GM18873 (cell line): ENCODE measurements around the gene RNASEH1.
A peak's percentile ranks its signal among the peaks of the same experiment; 100 is the strongest.
"Not testable (repeated sequence)": the region's sequence is repeated elsewhere in the genome, so short reads cannot be mapped to it uniquely, and the experiment has no call there.

Source experiments
- ATAC-seq: cut with Tn5 transposase; IDR thresholded peaks from one replicate; pipeline ENCODE4 v1.9.1; 2021; ENCODE audit warnings: mild to moderate bottlenecking, moderate library complexity, moderate number of reproducible peaks; ENCODE audit not compliant: unreplicated experiment, low FRiP score

The RNASEH1 gene

DNA sequence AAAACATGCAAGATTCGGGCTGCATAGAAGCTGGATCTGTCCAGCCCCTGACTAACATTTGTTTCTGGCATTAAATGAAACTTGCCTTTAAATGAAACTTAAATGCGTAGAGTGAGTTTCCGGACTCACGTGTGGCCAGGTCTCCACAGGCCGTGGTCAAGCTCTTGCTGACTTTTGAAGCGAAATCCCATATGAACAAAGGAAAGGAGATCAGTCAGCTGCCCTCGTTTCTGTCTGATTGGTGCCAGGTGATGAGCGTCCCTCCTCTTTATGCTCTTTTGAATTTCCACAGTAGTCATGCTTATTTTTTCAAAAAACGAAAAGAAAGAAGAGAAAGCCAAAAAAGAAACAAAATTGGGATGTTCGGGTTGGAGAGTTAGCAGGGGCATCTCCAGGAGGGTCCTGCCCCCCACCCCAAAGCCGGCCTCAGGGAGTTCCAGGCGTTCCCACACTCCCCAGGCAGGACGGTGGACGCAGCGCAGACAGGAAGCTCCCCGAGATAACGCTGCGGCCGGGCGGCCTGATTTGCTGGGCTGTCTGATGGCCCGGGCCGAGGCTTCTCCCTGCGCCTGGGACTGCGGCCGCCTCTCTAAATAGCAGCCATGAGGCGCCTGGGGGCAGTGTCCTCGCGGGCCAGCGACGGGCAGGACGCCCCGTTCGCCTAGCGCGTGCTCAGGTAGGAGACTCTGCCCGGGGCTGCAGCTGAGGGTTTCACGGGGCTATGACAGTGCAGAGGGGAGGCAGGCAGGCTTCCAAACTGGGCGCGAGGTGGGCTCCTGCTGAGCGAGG lies 36.6 kb upstream of the RNASEH1 start, which contains the start of gene COLEC11:
COLEC11 (plus strand) TSS at position 620 of the 789 bp plus-strand sequence. CDS start 9,229 bp downstream, outside the sequence.
- ATAC-seq: no peak

DNA sequence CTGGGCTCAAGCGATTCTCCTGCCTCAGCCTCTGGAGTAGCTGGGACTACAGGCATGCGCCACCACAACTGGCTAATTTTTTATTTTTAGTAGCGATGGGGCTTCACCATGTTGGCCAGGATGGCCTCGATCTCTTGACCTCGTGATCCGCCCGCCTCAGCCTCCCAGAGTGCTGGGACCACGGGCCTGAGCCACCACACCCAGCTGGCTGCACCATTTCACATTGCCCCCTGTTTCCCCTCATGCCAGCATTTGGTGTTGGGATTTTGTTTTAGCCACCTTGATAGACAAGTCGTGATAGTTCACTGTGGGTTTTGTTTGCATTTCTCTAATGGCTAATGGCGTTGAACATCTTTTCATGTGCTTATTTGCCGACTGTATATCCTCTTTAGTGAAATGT lies 31.0 kb upstream of the RNASEH1 start:
- no peak for ATAC-seq

DNA sequence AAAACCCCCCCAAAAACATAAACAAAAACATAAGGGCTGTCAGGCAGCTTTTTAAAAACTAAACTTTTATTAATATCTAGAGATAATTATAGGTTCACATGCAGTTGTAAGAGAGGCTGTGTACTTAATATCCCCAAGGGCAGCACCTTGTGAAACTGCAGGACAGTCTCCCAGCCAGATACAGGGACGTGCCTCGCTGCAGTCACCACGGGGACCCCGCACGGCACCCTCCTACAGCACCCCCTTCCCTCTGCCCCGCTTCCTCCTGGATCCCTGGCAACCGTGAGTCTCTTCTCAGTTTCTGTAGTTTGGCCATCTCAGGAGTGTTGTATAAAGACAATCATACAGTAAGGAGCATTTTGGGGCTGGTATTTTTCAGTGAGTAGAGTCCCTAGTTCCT lies 30.0 kb upstream of the RNASEH1 start:
- no peak for ATAC-seq

DNA sequence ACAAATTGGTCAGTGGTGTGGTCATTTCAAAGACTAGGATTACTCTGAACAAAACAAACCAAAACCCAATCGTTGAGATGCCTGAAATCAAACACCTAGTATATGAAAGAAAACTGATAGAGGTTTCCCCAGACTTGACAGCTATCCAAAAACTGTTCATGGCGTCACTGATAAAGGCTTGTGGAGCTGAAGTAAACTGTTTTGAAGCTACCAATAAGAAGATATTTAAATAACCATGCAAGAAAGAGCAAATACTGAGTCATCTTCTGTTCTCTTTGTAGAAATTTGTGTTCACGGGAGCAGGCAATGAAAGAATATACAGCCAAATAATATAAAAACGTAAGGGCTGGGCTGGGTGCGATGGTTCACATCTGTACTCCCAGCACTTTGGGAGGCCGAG lies 29.3 kb upstream of the RNASEH1 start:
- no peak for ATAC-seq

DNA sequence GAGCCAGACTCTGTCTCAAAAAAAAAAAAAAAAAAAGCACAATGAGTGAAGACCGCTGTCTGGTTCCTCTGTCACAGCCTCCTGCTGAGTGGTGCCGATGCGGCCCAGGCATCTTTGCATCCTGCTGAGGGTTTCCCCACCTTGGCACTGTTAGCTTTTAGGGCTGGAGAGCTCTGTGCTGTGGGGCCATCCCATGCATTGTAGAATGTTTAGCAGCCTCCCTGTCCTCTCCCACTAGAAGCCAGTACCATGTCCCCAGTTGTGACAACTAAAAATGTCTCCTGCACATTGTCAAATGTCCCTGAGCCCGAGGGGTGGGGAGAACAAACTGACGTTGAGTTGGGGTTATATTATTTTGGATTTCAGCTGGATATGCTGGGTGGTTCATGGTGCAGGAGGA lies 28.9 kb upstream of the RNASEH1 start:
- ATAC-seq: no peak

DNA sequence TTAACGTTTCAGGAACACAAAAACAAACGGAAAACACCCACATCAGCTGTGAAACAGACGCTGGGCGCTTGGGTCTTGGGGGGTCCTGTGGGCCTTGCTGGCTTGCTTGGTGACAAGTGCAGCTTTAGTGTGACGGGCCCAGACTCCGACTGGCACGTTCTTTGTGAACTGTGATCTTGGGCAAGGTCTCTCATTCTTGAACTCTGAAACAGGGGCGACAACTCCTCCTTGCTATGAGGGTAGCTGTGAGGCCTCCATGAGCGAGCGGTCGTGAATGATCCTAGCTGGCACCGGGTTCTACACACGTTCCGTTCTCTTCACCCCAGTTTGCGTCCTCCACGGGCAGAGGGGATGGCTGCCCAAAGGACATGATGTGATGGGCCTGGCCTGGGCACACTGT lies 28.1 kb upstream of the RNASEH1 start:
- no peak for ATAC-seq

DNA sequence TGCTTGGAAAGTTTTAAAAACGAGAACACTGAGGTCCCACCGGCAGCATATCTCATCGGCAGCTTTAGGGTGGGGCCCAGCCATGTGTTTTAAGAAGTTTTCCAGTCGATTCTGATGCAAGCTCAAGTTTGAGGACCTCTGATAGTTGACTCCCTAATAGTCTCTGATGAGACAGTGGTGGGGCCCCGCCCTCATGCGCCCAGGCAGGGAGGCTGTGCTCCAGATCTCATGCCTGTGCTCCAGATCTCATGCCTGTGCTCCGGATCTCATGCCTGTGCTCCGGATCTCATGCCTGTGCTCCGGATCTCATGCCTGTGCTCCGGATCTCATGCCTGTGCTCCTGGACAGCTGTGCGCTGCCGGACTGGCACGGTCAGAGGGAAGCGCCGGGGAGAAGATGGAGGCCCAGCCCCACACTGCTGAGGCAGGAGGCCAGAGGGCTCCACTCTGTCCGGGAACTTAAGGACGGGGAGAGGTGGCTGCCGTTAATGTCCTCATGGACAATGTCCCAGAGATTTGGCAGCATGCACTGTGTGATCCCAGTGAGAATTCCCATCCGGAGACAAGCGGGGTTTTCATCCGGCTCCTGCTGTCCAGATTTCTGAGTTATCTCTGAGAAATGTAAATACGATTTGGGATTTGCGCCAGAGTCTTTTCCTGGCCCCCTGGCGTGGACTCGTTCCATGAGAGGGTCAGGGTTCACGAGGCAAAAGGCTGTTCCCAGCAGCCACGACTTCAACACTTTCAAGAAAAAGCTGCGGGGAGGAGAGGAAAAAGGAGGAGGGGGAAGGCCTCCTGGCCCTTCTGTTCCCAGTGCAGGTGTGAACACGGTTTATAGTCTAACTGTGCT lies 27.4 kb upstream of the RNASEH1 start:
- no peak for ATAC-seq

DNA sequence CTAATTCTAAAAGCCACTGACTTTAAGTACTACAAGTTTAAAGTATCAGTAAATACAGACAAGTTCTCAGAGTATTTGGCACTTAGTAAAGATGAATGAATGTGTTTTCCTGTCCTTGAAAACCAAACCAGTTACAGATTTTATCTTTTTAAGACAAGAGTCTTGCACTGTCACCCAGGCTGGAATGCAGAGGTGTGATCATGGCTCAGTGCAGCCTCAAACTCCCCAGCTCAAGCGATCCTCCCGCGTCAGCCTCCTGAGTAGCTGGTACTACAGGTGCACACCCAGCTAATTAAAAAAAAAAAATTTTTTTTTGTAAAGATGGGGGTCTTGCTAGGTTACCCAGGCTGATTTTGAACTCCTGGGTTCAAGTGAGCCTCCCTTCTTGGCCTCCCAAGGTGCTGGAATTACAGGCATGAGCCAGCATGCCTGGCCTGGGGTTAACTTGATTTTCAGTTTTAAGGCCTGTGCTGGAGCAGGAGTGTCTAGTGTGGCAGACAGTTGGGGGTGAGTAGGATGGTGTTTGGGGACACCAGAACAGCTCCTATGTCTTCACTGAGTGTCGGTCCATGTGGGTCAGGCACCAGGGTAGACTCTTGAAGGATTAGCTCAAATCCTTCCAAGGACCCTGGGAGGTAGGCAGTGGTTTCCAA lies 26.6 kb upstream of the RNASEH1 start:
- no peak for ATAC-seq

DNA sequence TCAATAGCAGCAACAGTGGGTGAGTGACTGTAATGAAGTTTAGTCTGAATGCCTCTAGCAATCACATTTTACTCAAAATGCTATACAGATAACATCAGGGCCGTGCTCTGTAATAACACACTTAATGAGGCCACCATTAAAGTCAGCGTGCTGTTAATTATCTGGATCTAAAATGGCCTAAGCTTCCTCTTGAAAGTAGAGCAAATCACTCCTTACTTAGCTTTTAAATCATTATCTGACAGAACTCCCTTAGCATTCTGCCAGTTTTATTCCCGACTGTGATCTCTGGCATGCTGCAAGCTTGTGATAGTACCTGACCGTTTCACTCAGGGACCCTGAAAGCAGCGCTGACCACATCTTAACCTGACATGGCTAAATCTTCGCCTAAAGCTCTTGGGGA lies 25.9 kb upstream of the RNASEH1 start:
- no peak for ATAC-seq

DNA sequence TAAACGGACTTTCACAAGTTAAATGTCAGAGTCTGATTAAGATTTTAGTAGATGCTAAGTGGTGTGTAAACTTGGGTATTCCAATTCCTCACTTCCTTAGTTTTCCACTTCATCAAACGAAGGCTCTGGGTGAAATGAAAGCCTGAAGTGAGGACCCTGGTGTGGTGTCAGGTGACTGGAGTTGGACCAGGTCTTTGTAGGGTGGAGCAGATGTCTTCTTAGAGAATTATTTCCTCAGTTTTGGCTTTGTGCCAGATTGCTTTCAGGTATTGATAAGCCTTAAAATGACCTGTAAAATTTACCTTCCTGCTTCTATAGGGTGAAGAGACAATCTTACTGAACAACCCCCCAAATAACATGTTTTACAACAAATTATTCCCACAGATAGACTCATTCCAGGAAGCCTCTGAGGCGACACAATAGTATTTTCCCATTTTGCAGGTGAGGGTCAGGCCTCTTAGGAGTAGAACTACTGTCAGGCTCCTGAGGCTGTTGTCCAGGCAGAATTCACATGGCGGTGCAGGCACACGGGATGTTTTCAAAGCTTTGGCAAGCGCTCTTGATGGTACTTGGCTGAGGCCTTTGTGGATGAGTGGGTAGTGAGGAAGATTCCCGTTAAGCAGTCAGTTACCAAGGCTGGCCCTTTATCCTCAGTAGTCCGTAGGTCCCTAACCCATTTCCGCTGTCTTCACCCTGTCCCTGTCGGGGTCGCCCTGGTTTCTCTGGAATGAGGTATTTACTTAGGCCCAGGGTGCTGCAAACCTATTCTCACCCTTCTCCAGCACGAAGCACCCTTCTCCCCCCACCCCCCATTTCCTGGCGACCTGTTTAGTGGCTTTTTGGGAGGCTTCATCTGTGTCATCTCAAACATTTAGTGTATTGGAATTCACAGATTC lies 23.5 kb upstream of the RNASEH1 start:
- ATAC-seq: no peak

DNA sequence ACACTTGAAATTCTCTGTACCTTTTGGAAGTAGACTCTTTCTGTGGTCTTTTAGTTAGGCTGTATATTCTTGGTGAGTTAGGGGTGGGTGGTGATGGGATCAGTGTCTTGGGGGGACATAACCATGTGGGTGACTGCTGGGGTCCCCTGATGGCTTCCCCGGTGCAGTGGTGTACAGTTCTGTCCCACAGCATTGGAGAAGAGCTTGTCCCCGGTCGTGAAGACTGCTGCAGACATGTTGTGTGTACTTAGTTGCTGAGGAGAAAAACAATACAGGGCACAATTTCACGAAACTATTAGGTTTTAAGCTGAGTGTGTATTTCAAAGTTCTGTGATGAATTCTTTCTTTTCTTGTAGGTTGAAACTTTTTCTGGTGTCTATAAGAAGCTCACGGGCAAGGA lies 22.3 kb upstream of the RNASEH1 start:
- ATAC-seq: no peak

DNA sequence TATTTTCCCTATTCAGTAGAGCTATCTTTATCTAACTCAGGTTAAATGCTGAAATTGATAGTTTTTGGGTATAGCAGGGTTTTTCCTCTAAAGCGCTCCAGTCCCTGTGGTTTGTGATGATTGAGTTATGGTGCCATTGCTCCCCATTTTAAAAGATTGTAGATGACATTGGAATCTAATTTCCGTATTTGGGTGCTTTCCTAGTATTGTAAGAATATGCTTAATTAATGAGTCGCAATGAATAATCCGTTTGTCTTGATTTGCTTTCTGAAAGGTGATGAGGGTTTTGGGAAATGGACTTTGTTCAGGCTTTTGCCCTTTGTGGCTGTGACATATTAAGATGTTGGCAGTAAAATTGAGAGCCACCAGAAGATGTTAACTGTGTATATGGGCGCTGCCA lies 20.9 kb upstream of the RNASEH1 start:
- ATAC-seq: no peak

DNA sequence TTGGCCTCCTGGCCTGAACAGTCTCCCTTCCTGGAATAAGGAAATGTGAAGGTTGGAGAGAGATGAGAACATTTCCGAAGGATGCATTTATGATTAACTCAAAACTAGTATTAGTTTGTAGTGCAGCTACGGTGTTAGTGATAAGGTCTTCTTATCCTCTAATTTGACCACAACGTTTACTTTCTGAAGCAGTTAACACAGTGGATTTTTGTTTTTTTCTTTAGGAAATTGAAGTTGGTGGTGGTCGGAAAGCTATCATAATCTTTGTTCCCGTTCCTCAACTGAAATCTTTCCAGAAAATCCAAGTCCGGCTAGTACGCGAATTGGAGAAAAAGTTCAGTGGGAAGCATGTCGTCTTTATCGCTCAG lies 18.1 kb upstream of the RNASEH1 start:
- not testable (repeated sequence) for ATAC-seq

DNA sequence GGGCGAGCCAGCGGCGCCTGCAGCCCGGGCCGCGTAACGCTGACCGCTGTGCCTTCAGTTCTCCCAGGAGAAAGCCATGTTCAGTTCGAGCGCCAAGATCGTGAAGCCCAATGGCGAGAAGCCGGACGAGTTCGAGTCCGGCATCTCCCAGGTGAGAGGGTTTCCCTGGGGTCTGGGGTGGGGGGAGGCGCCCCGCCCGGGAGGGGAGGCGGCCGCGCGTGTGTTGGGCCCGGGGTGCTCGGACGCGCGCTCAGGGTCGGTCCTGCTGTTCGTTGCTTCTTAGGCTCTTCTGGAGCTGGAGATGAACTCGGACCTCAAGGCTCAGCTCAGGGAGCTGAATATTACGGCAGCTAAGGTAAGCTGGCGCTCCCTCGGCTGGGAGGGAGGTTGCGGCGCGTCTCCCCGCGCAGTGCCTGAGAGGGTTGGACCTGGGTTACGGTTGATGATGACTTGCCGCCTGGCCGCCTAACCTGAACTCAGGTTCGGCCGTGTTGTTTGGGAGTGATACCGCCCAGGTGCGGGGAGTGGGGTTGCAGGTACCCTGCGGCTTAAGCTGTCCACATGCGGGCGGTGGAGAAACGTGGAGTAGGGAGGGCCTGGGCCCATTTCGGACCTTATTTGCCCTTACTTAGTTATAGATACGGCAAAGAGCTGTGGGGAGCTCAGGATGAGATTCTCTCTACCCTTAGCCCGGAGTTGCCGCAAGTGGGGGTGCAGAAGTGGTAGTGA lies 17.6 kb upstream of the RNASEH1 start:
- ATAC-seq: peak; percentile 19

DNA sequence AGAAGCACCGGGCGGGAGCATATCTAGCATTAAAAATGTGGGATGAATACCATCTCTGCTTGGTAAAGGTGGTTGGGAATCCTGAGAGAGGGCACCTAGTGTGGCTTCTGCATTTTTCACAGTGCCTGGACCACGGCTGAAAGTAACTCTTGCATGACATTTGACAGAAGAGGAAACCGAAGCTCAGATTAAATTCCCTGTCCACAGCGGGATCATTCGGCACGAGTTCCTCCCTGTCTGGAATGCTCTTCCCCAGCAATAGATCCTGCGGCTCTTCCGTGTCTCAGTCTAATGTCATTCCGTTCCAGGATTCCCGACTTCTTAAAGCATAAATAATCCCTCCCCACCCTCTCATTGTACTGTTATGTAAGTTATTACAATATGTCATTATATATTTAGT lies 16.0 kb upstream of the RNASEH1 start:
- ATAC-seq: no peak

DNA sequence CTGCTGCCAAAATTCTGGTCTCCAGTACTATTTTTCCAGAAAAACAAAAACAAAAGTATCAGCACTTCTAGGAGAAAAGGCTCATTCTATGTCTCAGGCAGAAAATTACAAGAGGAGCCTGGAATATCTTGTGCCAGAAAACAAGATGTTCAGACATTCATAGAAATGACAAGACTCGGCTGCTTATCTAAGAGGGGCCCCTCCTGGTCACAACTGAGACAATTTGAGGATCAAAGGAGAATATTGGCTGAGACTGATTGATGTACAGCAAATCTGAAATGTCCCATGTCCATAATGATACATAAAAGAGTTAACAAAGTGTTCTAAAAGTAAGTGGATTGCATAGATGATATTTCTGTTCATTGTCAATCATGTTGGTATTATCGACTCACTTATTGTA lies 14.5 kb upstream of the RNASEH1 start:
- ATAC-seq: no peak

DNA sequence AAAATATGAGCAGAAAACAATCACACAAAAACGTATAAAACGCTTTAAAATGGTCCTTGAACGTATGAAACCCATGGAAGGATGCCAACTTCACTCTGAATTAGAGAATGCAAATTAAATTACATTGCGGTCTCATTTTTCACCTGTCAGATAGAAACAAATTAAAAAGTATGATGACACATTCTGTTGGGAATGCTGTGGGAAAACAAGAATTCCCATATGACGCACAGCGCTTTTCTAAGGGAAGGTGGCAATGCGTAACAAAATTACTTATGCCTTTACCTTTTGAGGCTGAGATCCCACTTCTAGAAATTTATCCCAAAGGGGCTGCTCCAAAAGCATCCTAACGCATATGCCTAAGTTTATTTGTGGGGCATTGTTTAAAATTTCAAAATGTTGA lies 13.2 kb upstream of the RNASEH1 start:
- no peak for ATAC-seq

DNA sequence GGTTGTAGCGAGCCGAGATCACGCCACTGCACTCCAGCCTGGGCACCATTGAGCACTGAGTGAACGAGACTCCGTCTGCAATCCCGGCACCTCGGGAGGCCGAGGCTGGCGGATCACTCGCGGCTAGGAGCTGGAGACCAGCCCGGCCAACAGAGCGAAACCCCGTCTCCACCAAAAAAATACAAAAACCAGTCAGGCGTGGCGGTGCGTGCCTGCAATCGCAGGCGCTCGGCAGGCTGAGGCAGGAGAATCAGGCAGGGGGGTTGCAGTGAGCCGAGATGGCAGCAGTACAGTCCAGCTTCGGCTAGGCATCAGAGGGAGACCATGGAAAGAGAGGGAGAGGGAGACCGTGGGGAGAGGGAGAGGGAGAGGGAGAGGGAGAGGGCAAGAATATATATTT lies 11.5 kb upstream of the RNASEH1 start:
- ATAC-seq: not testable (repeated sequence)

DNA sequence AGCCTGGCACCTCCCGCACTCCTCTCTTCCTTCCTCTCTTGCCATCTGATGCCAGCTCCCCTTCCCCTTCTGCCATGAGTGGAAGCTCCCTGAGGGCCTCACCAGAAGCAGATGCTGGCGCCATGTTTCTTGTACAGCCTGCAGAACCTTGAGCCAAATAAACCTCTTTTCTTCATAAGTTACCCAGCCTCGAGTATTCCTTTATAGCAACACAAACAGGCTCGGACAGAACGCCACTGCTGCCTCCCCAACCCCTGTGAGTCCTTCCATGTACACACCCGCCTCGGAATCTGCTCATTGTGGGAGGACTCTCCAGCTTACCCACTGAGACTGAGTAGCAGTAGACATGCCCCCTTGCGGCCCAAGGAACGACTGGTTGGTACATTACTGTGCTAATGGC lies 8.7 kb upstream of the RNASEH1 start:
- no peak for ATAC-seq

DNA sequence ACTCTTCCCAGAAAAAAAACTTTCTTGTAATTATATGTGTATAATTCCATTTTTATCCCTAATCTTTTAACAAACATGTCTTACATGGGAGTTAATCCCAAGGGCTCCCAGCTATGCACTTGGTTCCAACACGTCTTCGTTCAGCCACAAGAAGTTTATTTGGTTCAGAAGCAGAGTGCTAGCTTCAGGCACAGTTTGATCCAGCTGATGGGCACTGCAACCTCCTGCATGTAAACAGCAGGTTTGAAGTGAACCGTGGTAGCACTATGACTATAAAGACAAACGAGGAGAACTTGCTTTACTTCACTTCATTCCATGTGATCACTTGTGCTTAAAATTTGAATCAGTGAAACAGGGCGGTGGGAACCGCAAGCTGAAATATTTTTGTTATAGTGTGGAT lies 7.0 kb upstream of the RNASEH1 start:
- no peak for ATAC-seq
